K562 (cell line): Measurements from ENCODE around the gene SMIM30. TPM values are rescaled to one million over a fixed set of nuclear protein-coding genes. Genes with fewer than 3 reads are reported as not detected.
A peak's percentile ranks its signal among the peaks of the same experiment; 100 is the strongest.

Experiments used
- ATAC-seq: fragments of 200-7000 bp; cut with Tn5 transposase; 3 replicates; pipeline ENCODE4 v1.9.1; 2020; ENCODE audit warnings: moderate library complexity
- BruUV-seq: library from RNA; stranded (reverse); fragments of 400-500 nt; replicated peaks from 2 replicates; lab custom pipeline; 2021; lab: Mats Ljungman, UMichigan
- CTCF ChIA-PET: fragments of 300-600 bp; formaldehyde crosslinking; extraction: SDS; loops from one replicate; lab custom pipeline; 2021; ENCODE audit warnings: low intra/inter-chr PET ratio; lab: Yijun Ruan, JAX
- POLR2A ChIA-PET: fragments of 300-600, 350-650 bp; sonication (Branson Sonifier 250); formaldehyde crosslinking; extraction: SDS; loops from one replicate; lab custom pipeline; 2021; ENCODE audit warnings: antibody characterized with exemption, inconsistent platforms; lab: Yijun Ruan, JAX
- DNase-seq, 4 experiments: peaks; one replicate each; pipeline versions ENCODE4 v3.0.0 to v3.0.0-alpha.2; 2011 to 2018; ENCODE audit warnings: low spot score in 3 of 4, mixed read lengths in 3 of 4; ENCODE audit errors: extremely low read depth in 1 of 4
- FAIRE-seq: peaks from 2 replicates; lab custom pipeline; 2011; peaks lifted over from hg19 to GRCh38; lab: Jason Lieb, UNC
- H2AFZ ChIP-seq: 2 replicates; pipeline ENCODE4 v1.6.0; 2011; ENCODE audit warnings: low read depth, low read length, control low read depth, inconsistent platforms
- H3K27ac ChIP-seq: fragments of 200-600 bp; 3 replicates; pipeline ENCODE4 v1.8.0; 2011; ENCODE audit warnings: low read depth, mild to moderate bottlenecking, control low read depth, inconsistent platforms, low read length, moderate library complexity, mixed read lengths; ENCODE audit errors: extremely low read depth
- H3K27me3 ChIP-seq, 2 experiments: fragments of 300-600 bp in 1 of 2; 2 replicates in 1 of 2; 3 replicates in 1 of 2; pipeline versions ENCODE4 v1.6.0 to v1.8.0; 2011; ENCODE audit warnings: inconsistent platforms in 2 of 2, low read length in 2 of 2, mild to moderate bottlenecking in 1 of 2, mixed read lengths in 1 of 2, moderate library complexity in 1 of 2; ENCODE audit not compliant: control insufficient read depth in 2 of 2, insufficient read depth in 2 of 2
- H3K36me3 ChIP-seq: fragments of 300-600 bp; 3 replicates; pipeline ENCODE4 v1.8.0; 2011; ENCODE audit warnings: mild to moderate bottlenecking, low read length, inconsistent platforms; ENCODE audit not compliant: control insufficient read depth, insufficient read depth
- H3K4me1 ChIP-seq, 2 experiments: fragments of 200-600 bp in 1 of 2; replicated peaks in 1 of 2; 2 replicates in 1 of 2; 3 replicates in 1 of 2; pipeline versions ENCODE4 v1.5.1 to v1.8.0; 2011; ENCODE audit warnings: inconsistent platforms in 2 of 2, low read length in 2 of 2, mild to moderate bottlenecking in 1 of 2, mixed read lengths in 1 of 2, moderate library complexity in 1 of 2; ENCODE audit not compliant: control insufficient read depth in 2 of 2, insufficient read depth in 2 of 2
- H3K4me2 ChIP-seq: 2 replicates; pipeline ENCODE4 v1.6.1; 2011; ENCODE audit warnings: low read length, control low read depth, inconsistent platforms, mixed read lengths; ENCODE audit not compliant: insufficient read depth
- H3K4me3 ChIP-seq: fragments of 200-600 bp; sonication (generic), shearing (Covaris generic); 2 replicates; pipeline ENCODE4 v1.5.1; 2016; ENCODE audit warnings: control low read depth, inconsistent platforms
- H3K79me2 ChIP-seq: fragments of 200-600 bp; 3 replicates; pipeline ENCODE4 v1.8.0; 2011; ENCODE audit warnings: low read length, inconsistent platforms; ENCODE audit not compliant: control insufficient read depth, insufficient read depth
- H3K9ac ChIP-seq, 2 experiments: 2 replicates each; pipeline versions ENCODE4 v1.6.0 to v1.6.1; 2011; ENCODE audit warnings: low read depth in 2 of 2, low read length in 2 of 2, control low read depth in 1 of 2, inconsistent platforms in 1 of 2, mild to moderate bottlenecking in 1 of 2, mixed read lengths in 1 of 2; ENCODE audit not compliant: insufficient read depth in 1 of 2
- H3K9me1 ChIP-seq: one replicate; pipeline ENCODE4 v1.6.0; 2011; ENCODE audit warnings: inconsistent platforms, mild to moderate bottlenecking, low read length, moderate library complexity; ENCODE audit not compliant: control insufficient read depth, insufficient read depth
- H3K9me3 ChIP-seq: replicated peaks from 2 replicates; pipeline ENCODE4 v1.5.1; 2011; ENCODE audit warnings: low read depth, low read length, inconsistent platforms; ENCODE audit not compliant: control insufficient read depth, insufficient read depth
- H4K20me1 ChIP-seq: replicated peaks from 2 replicates; pipeline ENCODE4 v1.6.1; 2011; ENCODE audit warnings: low read length, inconsistent platforms, mixed read lengths; ENCODE audit not compliant: control insufficient read depth, insufficient read depth
- ARID1B ChIP-seq: fragments of 450-650 bp; IDR thresholded peaks from 2 replicates; pipeline ENCODE4 v1.6.1; 2016; ENCODE audit warnings: antibody characterized with exemption, mild to moderate bottlenecking, inconsistent platforms
- ATF7 ChIP-seq: fragments of 450-650 bp; IDR thresholded peaks from 2 replicates; pipeline ENCODE4 v1.7.1; 2014; ENCODE audit warnings: mild to moderate bottlenecking, moderate library complexity
- CBFA2T2 ChIP-seq: fragments of 450-650 bp; conservative IDR thresholded peaks from 2 replicates; pipeline ENCODE4 v1.6.1; 2017; ENCODE audit warnings: mild to moderate bottlenecking
- CHAMP1 ChIP-seq: fragments of 450-650 bp; IDR thresholded peaks from 2 replicates; pipeline ENCODE4 v1.6.1; 2016; ENCODE audit warnings: mild to moderate bottlenecking
- ELF2 ChIP-seq: fragments of 250-450 bp; sonication (Bioruptor Pico); IDR thresholded peaks from 2 replicates; pipeline ENCODE4 v1.5.0; 2021; ENCODE audit warnings: mild to moderate bottlenecking
- ELK3 ChIP-seq: fragments of 450-650 bp; formaldehyde crosslinking; IDR thresholded peaks from 2 replicates; pipeline ENCODE4 v1.4.0; 2020; ENCODE audit warnings: mild to moderate bottlenecking
- HDAC1 ChIP-seq, 2 experiments: fragments of 450-650 bp; IDR thresholded peaks; 2 replicates each; pipeline ENCODE4 v1.6.1; 2016 to 2017; ENCODE audit warnings: inconsistent platforms in 1 of 2, mild to moderate bottlenecking in 1 of 2, moderate library complexity in 1 of 2
- HNRNPL ChIP-seq: fragments of 200-400 bp; formaldehyde crosslinking; IDR thresholded peaks from 2 replicates; pipeline ENCODE4 v1.6.1; 2017; ENCODE audit warnings: low read depth, mild to moderate bottlenecking, low read length
- MEF2A ChIP-seq: IDR thresholded peaks from 2 replicates; pipeline ENCODE4 v1.6.1; 2011; ENCODE audit warnings: low read depth, mild to moderate bottlenecking, low read length, moderate library complexity; ENCODE audit not compliant: control insufficient read depth
- NCOA2 ChIP-seq, 2 experiments: fragments of 450-650 bp; IDR thresholded peaks; 2 replicates each; pipeline ENCODE4 v1.6.1; 2018; ENCODE audit warnings: mild to moderate bottlenecking in 2 of 2, moderate library complexity in 1 of 2; ENCODE audit not compliant: partially characterized antibody in 2 of 2
- STAT5B ChIP-seq: fragments of 250-450 bp; sonication (Bioruptor Pico); IDR thresholded peaks from 2 replicates; pipeline ENCODE4 v1.8.0; 2021; ENCODE audit warnings: mild to moderate bottlenecking, inconsistent platforms
- ZBTB17 ChIP-seq: fragments of 450-650 bp; formaldehyde crosslinking; IDR thresholded peaks from 2 replicates; pipeline ENCODE4 v1.4.0; 2020; ENCODE audit warnings: mild to moderate bottlenecking
- ZFP36 ChIP-seq: fragments of 150-350 bp; IDR thresholded peaks from 2 replicates; pipeline ENCODE4 v1.6.1; 2018; ENCODE audit warnings: low read length, low read depth; ENCODE audit not compliant: partially characterized antibody
- ZHX1 ChIP-seq: fragments of 150-350 bp; conservative IDR thresholded peaks from 2 replicates; pipeline ENCODE4 v1.6.1; 2014; ENCODE audit warnings: low read length
- ZNF408 ChIP-seq: fragments of 250-450 bp; sonication (Bioruptor Pico); IDR thresholded peaks from 2 replicates; pipeline ENCODE4 v1.4.0; 2020; ENCODE audit warnings: low read depth, mild to moderate bottlenecking, moderate library complexity
- ZNF589 ChIP-seq: fragments of 200-800 bp; sonication (Bioruptor generic); IDR thresholded peaks from 2 replicates; pipeline ENCODE4 v1.6.1; 2016; ENCODE audit warnings: low read depth, missing genetic modification characterization, missing compliant biosample characterization
- WGBS: fragments of 100-300 bp; shearing (Covaris generic); methylation state at CpG from one replicate; pipeline ENCODE4 v1.1.6; 2016; ENCODE audit warnings: low coverage, mixed read lengths; ENCODE audit not compliant: insufficient coverage; ENCODE audit errors: missing lambda C conversion rate; 5-methylcytosine and 5-hydroxymethylcytosine counted together
- in situ Hi-C: fragments of 300-500 bp; cut with MboI; formaldehyde crosslinking; loops from 4 replicates; pipeline ENCODE4 v1.15.0; 2018; ENCODE audit warnings: inconsistent platforms, mixed read lengths
- intact Hi-C: fragments of 100-400 bp; cut with micrococcal nuclease; formaldehyde crosslinking; loops from 2 replicates; pipeline ENCODE4 v1.14.2; 2022
- polyA plus RNA-seq, 8 experiments: library from polyadenylated mRNA; depleted of rRNA in 4 of 8; stranded (reverse) in 5 of 8; unstranded in 3 of 8; fragments of >200 nt; fragmentation: Nextera tagmentation in 2 of 8; fragmentation: Illumina TruSeq in 1 of 8; extraction: Ambion mirVana in 2 of 8; extraction: Trizol in 1 of 8; gene quantifications; 2 replicates each; pipeline versions ENCODE4 v1.2.1 to v1.2.3, GENCODE V29; 2011 to 2014; ENCODE audit warnings: inconsistent platforms in 1 of 8, missing spikeins in 1 of 8
- total RNA-seq, 7 experiments: library from RNA; depleted of rRNA in 6 of 7; stranded (reverse); fragments of >200 nt in 6 of 7; fragmentation: Illumina TruSeq in 2 of 7; extraction: Trizol in 2 of 7; gene quantifications; 2 replicates each; pipeline versions ENCODE4 v1.2.1 to v1.2.3, GENCODE V29; 2011 to 2021; ENCODE audit warnings: low replicate concordance in 1 of 7

SMIM30 gene
- total and polyA plus RNA-seq, 9 of the 15 experiments (the other 6 are each of a cell fraction or from before 2014, with no cell fraction given): 161 to 891 (median 316) TPM

GRCh38 chr7:113142385-113143119 lies 24.2 kb upstream of the SMIM30 start:
- H3K9ac ChIP-seq: peak overlapping the region in 1 of 2 experiments; percentile 45; a peak in 2 of 4 replicates
- DNase-seq (peak in 2 of 4 experiments; percentile 70 to 85), ATAC-seq (peak; percentile 79), FAIRE-seq (peak; percentile 74)
- H3K36me3 ChIP-seq: no peaks in the 10 kb centered on the region; the same call in 2 of the 3 replicates
- BruUV-seq: no TSS peak
- H3K9me3 ChIP-seq: no peaks in the 10 kb centered on the region; the same call in 1 of the 2 replicates
- intact Hi-C loops (loop anchor here (1.0 to 5.0 kb wide), 3 partner anchors 24 to 200 kb away; partner anchors contain the start of gene SMIM30), in situ Hi-C loops (no loop called here)
- peak overlapping the region; percentile 84 for H2AFZ ChIP-seq
- peak overlapping the region; percentile 69 for H3K27ac ChIP-seq
- H3K9me1 ChIP-seq: no peaks in the 10 kb centered on the region
- H4K20me1 ChIP-seq: no peaks in the 10 kb centered on the region
- no peaks in the 10 kb centered on the region for H3K79me2 ChIP-seq
- peaks cover 11 to 54% of the 10 kb centered on the region in 2 experiments for H3K4me1 ChIP-seq
- CTCF ChIA-PET: no interaction called here
- H3K27me3 ChIP-seq: no peaks in the 10 kb centered on the region
- no peak overlapping the region for H3K4me3 ChIP-seq
- POLR2A ChIA-PET: interaction anchor here (0.6 to 1.3 kb wide), 3 partner anchors 18 to 203 kb away, joined by 3 to 4 read pairs (median 3); a partner anchor contains a TSS
- WGBS: 0% methylated on average over 5 of the region's 5 CpGs
- peak overlapping the region; percentile 47 for H3K4me2 ChIP-seq
- TF ChIP-seq ZHX1: no peak
- peak; percentile 96 for TF ChIP-seq ARID1B
- peak; percentile 52 to 70 for TF ChIP-seq NCOA2 (IDR thresholded peaks at IDR 0.05; ENCODE audit: partially characterized antibody in 2 of 2)
- peak in 1 of 2 experiments; percentile 87; a peak in 2 of 4 replicates for TF ChIP-seq HDAC1 (IDR thresholded peaks at IDR 0.05)
- TF ChIP-seq ZFP36: no peak
- peak; percentile 83 for TF ChIP-seq CBFA2T2
- 0 out of 2 replicates have a peak, but pooled peaks have one; percentile 9 for TF ChIP-seq ZBTB17 (CRISPR knock-in tag)
- TF ChIP-seq ATF7: peak; percentile 90
- TF ChIP-seq CHAMP1: 0 out of 2 replicates have a peak, but pooled peaks have one; percentile 52
- TF ChIP-seq STAT5B (CRISPR knock-in tag): no peak
- TF ChIP-seq MEF2A: peak; percentile 87
- no peak for TF ChIP-seq ZNF408 (CRISPR knock-in tag)
- TF ChIP-seq ELF2 (CRISPR knock-in tag): 0 out of 2 replicates have a peak, but pooled peaks have one; percentile 44
- TF ChIP-seq ELK3 (CRISPR knock-in tag): no peak
- TF ChIP-seq HNRNPL: no peak
- 0 out of 2 replicates have a peak, but pooled peaks have one; percentile 52 for TF ChIP-seq ZNF589
